Measurements from ENCODE around the gene ACOT6.
"Not testable (repeated sequence)": the region's sequence is repeated elsewhere in the genome, so short reads cannot be mapped to it uniquely, and the experiment has no call there.

Gene ACOT6

DNA sequence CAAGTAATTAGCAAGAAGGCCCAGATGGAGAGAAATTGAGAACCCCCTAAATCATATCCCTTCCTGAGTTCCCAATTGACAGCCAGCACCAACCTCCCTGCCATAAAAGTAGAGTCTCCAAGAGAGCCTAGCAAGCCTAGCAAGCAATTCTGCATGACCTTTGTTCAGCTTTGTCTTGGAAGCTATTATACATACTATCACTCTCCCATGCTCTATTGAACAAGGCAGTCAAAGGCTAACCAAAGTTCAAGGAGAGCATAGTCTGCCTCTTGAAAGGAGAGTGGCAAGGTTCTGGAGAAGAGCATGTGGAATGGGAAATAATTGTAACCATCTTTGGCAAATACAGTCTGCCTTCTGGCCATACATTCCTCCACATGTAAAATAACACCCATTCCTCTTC is 12.8 kb upstream of the ACOT6 start:
- DNase-seq: no peak

- no peak for DNase-seq
These were observed 9.3 kb upstream of the ACOT6 start for GRCh38 chr14:73602994-73603393.

DNA sequence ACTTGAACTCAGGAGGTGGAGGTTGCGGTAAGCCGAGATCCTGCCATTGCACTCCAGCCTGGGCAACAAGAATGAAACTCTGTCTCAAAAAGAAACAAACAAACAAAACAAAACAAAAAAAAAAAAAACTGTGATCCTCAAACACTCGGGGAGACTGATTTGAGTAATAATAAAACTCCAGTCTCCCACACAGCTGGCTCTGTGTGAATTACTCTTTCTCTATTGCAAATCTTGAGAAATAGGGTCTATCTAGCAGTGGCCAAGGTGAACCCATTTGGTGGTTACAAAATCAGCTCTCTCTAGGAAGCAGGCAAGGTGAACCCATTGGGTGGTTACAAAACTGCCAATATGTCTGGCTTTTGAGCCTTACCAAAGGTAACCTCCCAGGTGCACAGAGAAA is 6.0 kb upstream of the ACOT6 start:
- no peak for DNase-seq

- DNase-seq: no peak
These were observed 5.1 kb upstream of the ACOT6 start for GRCh38 chr14:73607241-73607640.

- DNase-seq: peak in 1 of 2 experiments; percentile 17
These were observed 1.6 kb upstream of the ACOT6 start for GRCh38 chr14:73610687-73611086.

- DNase-seq: no peak
These were observed 698 bp downstream of the ACOT6 start for GRCh38 chr14:73613046-73613383.

DNA sequence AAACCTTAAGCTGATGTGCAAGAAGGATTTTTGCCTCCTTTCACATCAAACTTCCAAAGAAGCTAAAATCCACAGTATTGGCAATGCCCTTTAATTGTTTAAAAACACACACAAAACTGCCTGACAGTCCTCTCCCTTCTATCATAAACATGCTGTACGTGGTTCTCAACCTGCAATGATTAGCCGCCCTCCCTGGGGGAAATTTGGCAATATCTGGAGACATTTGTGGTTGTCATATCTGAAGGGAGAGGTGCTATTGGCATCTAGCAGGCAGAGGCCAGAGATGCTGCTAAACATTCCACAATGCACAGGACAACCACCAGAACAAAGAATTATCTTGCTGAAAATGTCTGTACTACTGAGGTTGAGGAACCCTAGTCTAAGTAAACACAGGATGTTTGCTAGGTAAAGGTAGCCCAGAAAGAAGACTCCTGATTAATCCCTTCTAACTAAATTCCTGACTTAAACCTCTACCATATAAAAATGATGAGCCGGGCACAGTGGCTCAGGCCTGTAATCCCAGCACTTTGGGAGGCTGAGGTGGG is 1.2 kb downstream of the ACOT6 start:
- no peak for DNase-seq

DNA sequence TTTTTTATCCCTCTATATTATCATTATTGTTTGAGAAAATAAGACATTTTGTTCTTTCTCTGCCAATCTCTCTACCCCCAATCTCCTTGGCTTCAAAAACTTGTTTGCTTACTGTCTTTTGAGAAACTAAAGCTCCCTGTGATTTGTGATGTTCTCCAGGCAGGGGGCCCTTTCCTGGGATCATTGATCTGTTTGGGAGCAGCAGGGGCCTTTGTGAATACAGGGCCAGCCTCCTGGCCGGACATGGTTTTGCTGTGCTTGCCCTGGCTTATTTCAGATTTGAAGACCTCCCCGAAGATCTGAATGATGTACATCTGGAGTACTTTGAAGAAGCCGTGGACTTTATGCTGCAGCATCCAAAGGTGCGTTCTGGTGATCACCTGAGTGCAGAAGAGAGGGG is 4.5 kb downstream of the ACOT6 start:
- no peak for DNase-seq

DNA sequence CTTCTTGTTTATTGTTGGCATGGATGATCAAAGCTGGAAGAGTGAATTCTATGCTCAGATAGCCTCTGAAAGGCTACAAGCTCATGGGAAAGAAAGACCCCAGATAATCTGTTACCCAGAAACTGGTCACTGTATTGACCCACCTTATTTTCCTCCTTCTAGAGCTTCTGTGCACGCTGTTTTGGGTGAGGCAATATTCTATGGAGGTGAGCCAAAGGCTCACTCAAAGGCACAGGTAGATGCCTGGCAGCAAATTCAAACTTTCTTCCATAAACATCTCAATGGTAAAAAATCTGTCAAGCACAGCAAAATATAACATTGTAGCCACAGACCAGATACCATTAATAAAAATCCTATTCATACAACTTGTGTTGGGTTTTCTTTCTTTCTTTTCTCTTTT is 7.2 kb downstream of the ACOT6 start:
- DNase-seq: no peak

DNA sequence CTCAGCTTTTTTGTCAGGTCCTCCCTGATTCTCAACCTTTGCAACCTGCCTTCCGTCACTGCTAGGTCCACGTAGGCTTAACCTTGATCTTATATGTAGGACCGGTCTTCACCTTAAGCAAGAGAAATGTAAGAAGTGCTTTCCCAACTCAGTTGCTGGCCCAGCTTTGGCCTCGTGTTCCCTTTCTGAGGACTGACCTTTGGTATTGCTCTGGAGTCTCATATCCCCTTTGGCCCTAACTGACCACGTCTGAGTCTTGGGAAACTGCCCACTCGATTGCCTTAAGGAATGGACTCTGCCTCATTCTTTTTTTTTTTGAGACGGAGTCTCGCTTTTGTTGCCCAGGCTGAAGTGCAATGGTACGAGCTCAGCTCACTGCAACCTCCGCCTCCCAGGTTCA is 8.0 kb downstream of the ACOT6 start:
- DNase-seq: no peak

DNA sequence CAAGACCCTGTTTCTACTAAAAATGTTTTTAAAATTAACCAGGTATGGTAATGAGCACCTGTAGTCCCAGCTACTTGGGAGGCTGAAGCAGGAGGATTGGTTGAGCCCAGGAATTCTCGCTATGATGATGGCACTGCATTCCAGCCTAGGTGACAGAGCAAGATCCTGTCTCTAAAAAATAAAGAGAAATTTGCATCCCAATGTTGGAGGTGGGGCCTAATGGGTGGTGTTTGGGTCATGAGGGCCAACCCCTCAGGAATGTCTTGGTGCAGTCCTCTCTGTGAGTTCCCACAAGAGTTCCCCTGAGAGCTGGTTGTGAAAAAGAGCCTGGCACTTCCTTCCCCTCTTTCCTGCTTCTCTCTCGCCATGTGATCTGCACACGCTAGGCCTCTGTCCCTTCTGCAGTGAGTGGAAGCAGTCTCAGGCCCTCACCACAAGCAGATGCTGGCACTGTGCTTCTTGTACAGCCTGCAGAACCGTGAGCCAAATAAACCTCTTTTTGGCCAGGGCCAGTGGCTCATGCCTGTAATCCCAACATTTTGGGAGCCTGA is 11.3 kb downstream of the ACOT6 start:
- DNase-seq: no peak

- no peak for DNase-seq
These were observed 13.4 kb downstream of the ACOT6 start for GRCh38 chr14:73625706-73626105.

DNA sequence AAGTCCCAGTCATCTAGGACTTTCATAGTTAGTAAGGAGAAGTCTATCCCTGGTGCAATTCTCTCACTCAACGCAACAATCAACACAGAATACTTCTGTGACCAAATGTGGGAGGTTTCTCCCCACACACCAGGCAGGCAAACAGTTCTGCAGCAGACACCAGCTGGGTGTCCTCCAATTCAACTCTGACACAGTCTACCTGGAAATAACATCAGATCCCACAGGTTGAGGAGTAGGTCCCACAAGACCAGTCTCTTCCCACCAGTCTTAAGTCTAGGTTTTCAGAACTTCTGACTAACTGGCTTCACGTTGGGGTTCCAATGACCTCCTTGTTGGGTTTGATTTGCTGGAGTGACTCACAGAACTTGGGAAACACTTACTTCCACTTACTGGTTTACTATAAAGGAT is 14.8 kb downstream of the ACOT6 start:
- DNase-seq: no peak

- no peak for DNase-seq
These were observed 17.9 kb downstream of the ACOT6 start for GRCh38 chr14:73630009-73630780.

- peak; percentile 51 to 77 for DNase-seq
These were observed 21.0 kb downstream of the ACOT6 start for GRCh38 chr14:73633116-73634010.

DNA sequence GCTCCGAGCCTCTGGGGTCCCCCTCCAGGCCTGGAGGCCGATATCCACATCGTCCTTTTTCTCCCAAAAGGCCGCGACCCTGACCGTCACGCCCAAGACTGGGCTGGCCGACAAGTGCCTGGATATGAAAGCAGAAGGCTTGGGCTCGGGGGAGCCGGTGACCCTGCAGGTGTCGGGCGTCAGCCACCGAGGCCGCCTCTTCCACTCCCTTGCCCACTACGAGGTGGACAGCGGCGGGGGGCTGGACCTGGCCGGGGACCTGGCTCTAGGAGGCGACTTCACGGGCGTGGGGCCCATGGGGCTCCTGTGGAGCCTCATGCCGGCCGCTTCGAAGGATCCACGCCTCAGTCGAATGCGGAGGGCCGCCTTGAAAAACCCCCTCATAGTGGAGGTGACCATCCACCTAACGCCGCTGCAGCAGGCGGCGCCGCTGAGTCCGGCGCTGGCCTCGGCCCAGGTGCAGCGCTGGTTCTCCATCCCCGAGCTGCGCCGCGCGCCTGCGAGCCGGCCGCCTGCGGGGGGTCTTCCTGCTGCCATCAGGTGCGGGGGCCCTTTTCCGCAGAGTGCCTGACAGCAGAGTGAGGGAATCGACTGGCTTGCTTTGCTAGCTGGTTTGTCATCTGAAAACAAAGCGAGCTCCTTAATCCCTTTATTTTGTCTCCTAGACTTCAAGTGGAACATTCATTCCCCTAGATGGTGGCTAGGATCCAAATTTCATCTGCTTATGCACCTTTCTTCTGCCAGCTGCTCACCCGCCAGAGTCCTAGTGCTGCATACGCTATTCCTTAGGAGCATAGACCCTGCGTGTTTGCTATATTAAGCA is 21.9 kb downstream of the ACOT6 start:
- peak; percentile 67 to 76 for DNase-seq

DNA sequence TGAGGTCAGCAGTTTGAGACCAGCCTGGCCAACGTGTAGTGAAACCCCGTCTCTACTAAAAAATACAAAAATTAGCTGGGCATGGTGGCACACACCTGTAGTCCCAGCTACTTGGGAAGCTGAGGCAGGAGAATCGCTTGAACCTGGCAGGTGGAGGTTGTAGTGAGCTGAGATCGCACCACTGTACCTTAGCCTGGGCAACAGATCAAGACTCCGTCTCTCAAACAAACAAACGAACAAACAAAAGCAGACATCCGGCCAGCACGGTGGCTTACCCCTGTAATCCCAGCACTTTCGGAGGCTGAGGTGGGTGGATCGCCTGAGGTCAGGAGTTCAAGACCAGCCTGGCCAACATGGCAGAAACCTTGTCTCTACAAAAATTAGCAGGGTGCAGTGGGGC is 24.0 kb downstream of the ACOT6 start:
- not testable (repeated sequence) for DNase-seq

DNA sequence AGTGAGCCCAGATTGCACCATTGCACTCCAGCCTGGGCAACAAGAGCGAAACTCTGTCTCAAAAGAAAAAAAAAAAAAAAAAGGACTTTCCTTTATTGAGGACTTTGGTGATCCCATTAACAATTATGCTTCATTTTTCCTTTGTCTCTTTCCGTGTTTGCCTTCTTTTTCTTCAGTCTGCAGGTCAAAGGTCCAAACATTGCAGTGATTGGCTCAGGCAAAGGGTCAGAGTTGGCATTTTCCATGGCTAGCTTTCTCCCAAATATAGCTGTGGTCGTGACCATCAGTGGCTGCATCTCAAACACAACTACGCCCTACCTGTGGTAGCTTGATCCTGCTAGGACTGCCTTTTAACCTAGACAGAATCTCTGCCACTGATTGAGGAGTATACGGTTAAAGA is 25.5 kb downstream of the ACOT6 start:
- no peak for DNase-seq

DNA sequence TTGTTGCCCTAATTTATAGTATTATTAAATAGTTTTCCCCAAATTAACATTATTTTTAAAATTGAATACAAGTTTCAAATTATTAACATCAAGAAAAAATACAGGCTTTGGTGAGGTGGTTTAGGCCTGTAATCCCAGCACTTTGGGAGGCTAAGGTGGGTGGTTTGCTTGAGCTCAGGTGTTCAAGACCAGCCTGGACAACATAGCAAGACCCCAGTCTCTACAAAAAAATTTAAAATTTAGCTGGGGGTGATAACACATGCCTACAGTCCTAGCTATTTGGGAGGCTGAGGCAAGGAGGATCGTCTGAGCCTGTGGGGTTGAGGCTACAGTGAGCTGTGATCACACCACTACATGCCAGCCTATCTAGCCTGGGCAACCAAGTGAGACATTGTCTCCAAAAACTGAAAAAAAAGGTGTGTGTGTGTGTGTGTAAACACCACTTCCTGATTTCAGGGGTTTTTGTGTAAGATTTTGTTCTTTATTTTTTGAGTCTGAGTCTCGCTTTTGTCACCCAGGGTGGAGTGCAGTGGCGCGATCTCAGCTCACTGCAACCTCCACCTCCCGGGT is 28.6 kb downstream of the ACOT6 start:
- DNase-seq: no peak

DNA sequence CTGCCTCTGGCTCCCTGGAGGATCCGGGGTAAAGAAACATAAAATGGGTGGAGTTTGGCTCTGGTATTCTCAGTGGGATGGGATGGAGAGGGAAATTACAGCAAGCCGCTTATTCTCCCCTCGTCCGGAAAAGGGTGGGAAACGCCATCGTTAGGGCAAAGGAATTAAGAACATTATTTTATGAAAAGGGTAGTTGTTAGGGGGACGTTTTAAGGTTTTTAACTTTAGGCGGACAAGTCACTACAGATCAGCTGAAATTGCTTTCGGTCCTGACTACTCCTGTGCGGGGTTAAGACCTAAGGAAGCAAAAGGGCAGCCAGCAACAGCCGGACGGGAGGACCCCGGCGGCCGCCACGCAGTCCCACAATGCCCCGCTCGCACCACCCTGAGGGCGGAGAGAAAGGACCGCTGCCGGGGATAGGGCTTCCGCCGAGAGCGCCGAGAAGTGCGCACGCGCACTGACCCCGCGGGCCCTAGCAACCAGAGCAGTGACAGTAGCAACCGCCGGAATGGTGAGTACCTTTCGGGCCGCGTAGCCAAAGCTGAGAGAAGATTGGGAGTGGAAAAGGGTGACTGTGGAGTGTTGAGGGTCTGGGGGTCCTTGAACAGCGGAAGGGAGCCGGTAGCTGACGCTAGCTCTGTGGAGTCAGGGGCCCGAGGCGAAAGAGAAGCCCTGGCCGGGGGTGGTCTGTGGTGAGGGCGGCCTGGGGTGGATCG is 32.4 kb downstream of the ACOT6 start, which contains the start of gene DNAL1:
TSS of gene DNAL1 (plus strand) at position 456 of the 717 bp plus-strand sequence. CDS start at position 510, 54 bp downstream.
- DNase-seq: peak; percentile 90 to 93

- no peak for DNase-seq
These were observed 32.9 kb downstream of the ACOT6 start for GRCh38 chr14:73645248-73645610.

- DNase-seq: no peak
These were observed 38.7 kb downstream of the ACOT6 start for GRCh38 chr14:73651005-73651404.
